GM13976 (cell line): Measurements from ENCODE around the gene USP36.

Experiments used
- DNase-seq: peaks from one replicate; pipeline ENCODE4 v3.0.0; 2012; ENCODE audit warnings: low spot score
- in situ Hi-C: fragments of 300-500 bp; cut with MboI; formaldehyde crosslinking; loops from one replicate; pipeline ENCODE4 v1.12.0; 2022; ENCODE audit warnings: low sequenced_read_pairs, mixed read lengths, inconsistent platforms; ENCODE audit not compliant: unreplicated experiment
- TF ChIP-seq, protein P1 (sequence below): IDR thresholded peaks from 2 replicates; pipeline ENCODE4 v1.5.1; 2012; ENCODE audit warnings: borderline replicate concordance, mild to moderate bottlenecking; ENCODE audit not compliant: insufficient read depth; ENCODE audit errors: extremely low read depth, missing control alignments, control extremely low read depth

The USP36 gene

DNA sequence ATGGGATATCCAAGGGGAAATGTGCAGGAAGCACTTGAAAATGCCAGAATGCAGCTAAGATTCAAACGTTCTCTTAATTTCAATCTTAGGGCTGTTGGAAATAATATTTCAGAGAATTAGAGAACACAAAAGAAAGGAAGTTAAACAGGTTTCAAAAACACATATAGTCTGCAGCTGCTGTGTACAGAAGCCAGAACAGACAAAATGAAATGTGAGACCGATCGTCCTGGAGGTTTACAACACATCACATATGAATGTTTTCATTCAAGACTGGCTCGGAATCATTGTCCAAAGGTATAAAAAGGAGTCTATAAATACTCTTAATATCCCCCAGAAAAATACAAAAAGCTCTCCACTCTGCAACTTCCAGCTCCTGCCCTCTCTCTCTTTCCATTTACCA lies 72.8 kb downstream of the USP36 start:
- DNase-seq = no peak
- TF ChIP-seq, protein P1, sequence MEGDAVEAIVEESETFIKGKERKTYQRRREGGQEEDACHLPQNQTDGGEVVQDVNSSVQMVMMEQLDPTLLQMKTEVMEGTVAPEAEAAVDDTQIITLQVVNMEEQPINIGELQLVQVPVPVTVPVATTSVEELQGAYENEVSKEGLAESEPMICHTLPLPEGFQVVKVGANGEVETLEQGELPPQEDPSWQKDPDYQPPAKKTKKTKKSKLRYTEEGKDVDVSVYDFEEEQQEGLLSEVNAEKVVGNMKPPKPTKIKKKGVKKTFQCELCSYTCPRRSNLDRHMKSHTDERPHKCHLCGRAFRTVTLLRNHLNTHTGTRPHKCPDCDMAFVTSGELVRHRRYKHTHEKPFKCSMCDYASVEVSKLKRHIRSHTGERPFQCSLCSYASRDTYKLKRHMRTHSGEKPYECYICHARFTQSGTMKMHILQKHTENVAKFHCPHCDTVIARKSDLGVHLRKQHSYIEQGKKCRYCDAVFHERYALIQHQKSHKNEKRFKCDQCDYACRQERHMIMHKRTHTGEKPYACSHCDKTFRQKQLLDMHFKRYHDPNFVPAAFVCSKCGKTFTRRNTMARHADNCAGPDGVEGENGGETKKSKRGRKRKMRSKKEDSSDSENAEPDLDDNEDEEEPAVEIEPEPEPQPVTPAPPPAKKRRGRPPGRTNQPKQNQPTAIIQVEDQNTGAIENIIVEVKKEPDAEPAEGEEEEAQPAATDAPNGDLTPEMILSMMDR = no peak
- in situ Hi-C loops = no loop called here

DNA sequence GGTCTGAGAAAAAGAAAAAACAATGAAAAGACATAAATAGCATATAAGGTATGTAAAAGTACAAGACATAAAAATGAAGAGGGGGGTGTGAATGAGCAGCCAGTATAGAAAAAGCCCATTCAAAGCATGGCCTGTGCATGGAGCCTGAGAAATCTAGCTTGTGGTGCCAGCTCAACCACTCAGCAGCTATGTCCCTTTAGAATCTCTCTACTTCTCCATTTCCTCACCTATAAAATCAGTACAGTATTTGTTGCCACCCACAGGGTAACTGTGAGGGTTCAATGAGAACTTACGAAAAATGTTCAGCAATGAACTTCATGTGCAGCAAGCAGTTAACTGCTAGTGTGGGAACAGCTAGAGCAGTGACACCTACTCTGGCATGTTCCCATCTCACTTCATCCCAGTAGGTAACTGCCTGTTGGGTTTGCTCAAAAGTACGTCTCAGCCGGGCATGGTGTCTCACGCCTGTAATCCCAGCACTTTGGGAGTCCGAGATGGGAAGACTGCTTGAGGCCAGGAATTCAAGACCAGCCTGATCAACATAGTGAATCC lies 73.8 kb downstream of the USP36 start:
- in situ Hi-C loops = no loop called here
- TF ChIP-seq, protein P1 = no peak
- DNase-seq = no peak

DNA sequence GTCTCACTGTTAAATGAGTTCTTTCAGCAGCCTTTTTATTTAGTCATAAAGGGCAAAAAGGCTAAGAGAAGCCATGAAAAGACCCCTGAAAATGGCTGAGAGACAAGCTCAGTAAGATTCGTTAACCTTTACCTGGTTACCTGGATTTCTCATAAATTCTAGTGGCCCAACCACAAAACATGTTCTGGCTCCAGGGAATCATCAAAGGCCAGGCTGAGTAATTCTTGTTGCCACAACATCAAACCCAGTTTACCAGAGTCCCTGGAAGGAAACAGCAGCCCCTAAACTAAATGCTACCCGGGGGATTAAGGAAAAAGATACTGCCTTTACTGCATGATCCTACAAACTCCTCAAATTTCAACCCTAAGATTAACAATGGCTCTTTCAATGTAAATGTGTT lies 74.4 kb downstream of the USP36 start:
- in situ Hi-C loops = no loop called here
- DNase-seq = no peak

DNA sequence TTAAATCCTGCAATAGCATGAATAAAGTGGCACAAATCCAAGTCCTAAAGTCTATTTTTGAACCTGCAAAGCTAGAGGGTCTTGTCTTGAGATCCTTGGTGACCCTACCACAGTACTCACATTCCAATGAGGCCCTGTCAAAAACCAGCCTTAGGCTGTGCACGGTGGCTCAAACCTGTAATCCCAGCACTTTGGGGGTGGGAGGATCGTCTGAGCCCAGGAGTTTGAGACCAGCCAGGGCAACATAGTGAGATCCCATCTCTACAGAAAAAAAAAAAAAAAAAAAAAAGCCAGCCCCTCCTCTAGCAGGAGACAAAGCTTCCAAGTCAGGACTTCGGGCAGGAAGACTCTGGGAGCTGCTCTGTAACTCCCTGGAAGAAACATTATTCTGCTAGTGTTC lies 74.8 kb downstream of the USP36 start:
- no peak for DNase-seq
- TF ChIP-seq, protein P1 = no peak
- in situ Hi-C loops = no loop called here

More for the DNA sequence above, 74.4 kb downstream of the USP36 start:
- TF ChIP-seq, protein P1 = no peak

DNA sequence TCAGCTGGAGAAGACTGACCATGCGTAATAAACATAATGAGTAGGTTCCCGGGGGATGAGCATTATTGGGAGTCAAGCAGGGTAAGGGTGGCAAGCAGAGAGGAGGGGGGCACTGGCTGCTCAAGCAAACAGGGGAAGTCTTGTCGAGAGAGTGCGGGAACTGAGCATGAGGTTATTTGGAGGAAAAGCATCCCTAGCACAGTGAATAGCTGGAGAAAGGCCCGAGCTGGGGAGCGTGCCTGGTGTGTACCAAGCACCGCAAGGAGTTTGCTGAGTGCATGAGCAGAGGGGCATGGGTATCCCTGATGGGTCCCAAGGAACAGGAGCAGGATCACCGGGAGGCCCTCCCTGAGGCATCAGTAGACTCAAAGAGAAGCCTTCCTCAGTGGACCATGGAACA lies 75.7 kb downstream of the USP36 start:
- DNase-seq = no peak

DNA sequence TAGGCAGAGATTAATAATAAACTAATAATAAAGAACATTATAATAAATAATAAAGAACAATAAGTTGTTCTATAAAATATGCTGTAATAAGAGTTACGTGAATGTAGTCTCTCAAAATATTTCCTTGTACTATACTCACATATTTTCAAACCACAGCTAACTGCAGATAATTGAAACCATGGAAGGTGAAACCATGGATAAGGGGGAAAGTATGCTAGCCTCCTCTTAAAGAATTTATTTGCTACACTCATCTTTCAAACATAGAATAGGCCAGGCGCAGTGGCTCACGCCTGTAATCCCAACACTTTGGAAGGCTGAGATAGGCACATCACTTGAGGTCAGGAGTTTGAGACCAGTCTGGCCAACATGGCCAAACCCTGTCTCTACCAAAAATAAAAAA lies 77.1 kb downstream of the USP36 start:
- TF ChIP-seq, protein P1 = no peak
- in situ Hi-C loops = no loop called here
- DNase-seq = no peak

More for the DNA sequence above, 75.7 kb downstream of the USP36 start:
- TF ChIP-seq, protein P1 = no peak
- in situ Hi-C loops = no loop called here
